HepG2 (cell line): Measurements from ENCODE around the gene ZNF181. TPM values are rescaled to one million over a fixed set of nuclear protein-coding genes. Genes with fewer than 3 reads are reported as not detected.
"Not testable (repeated sequence)": the region's sequence is repeated elsewhere in the genome, so short reads cannot be mapped to it uniquely, and the experiment has no call there.

Experiments used
- ATAC-seq: fragments of 200-7000 bp; cut with Tn5 transposase; 3 replicates; pipeline ENCODE4 v1.9.1; 2020; ENCODE audit warnings: mild to moderate bottlenecking, moderate library complexity
- BruUV-seq: library from RNA; stranded (reverse); fragments of 400-500 nt; replicated peaks from 2 replicates; lab custom pipeline; 2021; lab: Mats Ljungman, UMichigan
- CTCF ChIA-PET: fragments of 300-600 bp; formaldehyde crosslinking; extraction: SDS; loops from one replicate; lab custom pipeline; 2021; ENCODE audit warnings: low total read pairs, inconsistent platforms, low intra/inter-chr PET ratio; lab: Yijun Ruan, JAX
- POLR2A ChIA-PET: fragments of 350-600 bp; sonication (Branson Sonifier 250); formaldehyde crosslinking; loops from one replicate; lab custom pipeline; 2020; ENCODE audit warnings: antibody characterized with exemption, inconsistent platforms; lab: Yijun Ruan, JAX
- DNase-seq: peaks from one replicate; pipeline ENCODE4 v3.0.0-alpha.2; 2015; ENCODE audit warnings: low spot score
- FAIRE-seq: peaks from 3 replicates; lab custom pipeline; 2011; peaks lifted over from hg19 to GRCh38; lab: Jason Lieb, UNC
- H2AFZ ChIP-seq: one replicate; pipeline ENCODE4 v1.6.1; 2011; ENCODE audit warnings: low read length, inconsistent platforms
- H3K27ac ChIP-seq: fragments of 300-600 bp; 3 replicates; pipeline ENCODE4 v1.8.0; 2011; ENCODE audit warnings: mixed run types, mild to moderate bottlenecking, mixed read lengths, low read length, inconsistent platforms; ENCODE audit not compliant: insufficient read depth; ENCODE audit errors: extremely low read length
- H3K27me3 ChIP-seq, 2 experiments: fragments of 200-600 bp in 1 of 2; 2 replicates in 1 of 2; 3 replicates in 1 of 2; pipeline versions ENCODE4 v1.6.0 to v1.8.0; 2011; ENCODE audit warnings: low read length in 2 of 2, mild to moderate bottlenecking in 2 of 2, moderate library complexity in 2 of 2, inconsistent platforms in 1 of 2; ENCODE audit not compliant: insufficient read depth in 2 of 2, control insufficient read depth in 1 of 2
- H3K36me3 ChIP-seq, 2 experiments: fragments of 200-600 bp in 1 of 2; replicated peaks in 1 of 2; 2 replicates in 1 of 2; 3 replicates in 1 of 2; pipeline versions ENCODE4 v1.5.1 to v1.8.0; 2011; ENCODE audit warnings: low read length in 2 of 2, inconsistent platforms in 1 of 2; ENCODE audit not compliant: insufficient read depth in 2 of 2, control insufficient read depth in 1 of 2
- H3K4me1 ChIP-seq: 2 replicates; pipeline ENCODE4 v1.5.1; 2012; ENCODE audit warnings: low read length, inconsistent platforms; ENCODE audit not compliant: insufficient read depth
- H3K4me2 ChIP-seq: 2 replicates; pipeline ENCODE4 v1.6.0; 2011; ENCODE audit warnings: low read depth, low read length, inconsistent platforms
- H3K4me3 ChIP-seq, 3 experiments: fragments of 200-600 bp in 1 of 3; sonication (generic), shearing (Covaris generic) in 1 of 3; replicated peaks in 1 of 3; 2 replicates each; pipeline ENCODE4 v1.5.1; 2011 to 2016; ENCODE audit warnings: low read length in 3 of 3, inconsistent platforms in 2 of 3, low read depth in 2 of 3, mild to moderate bottlenecking in 2 of 3, control low read depth in 1 of 3, mixed read lengths in 1 of 3; ENCODE audit not compliant: insufficient read depth in 1 of 3
- H3K79me2 ChIP-seq: one replicate; pipeline ENCODE4 v1.6.1; 2011; ENCODE audit warnings: low read length, inconsistent platforms; ENCODE audit not compliant: insufficient read depth
- H3K9ac ChIP-seq: 2 replicates; pipeline ENCODE4 v1.6.0; 2011; ENCODE audit warnings: mild to moderate bottlenecking, low read depth, low read length, inconsistent platforms; ENCODE audit not compliant: insufficient read depth
- H3K9me3 ChIP-seq: 2 replicates; pipeline ENCODE4 v1.5.1; 2012; ENCODE audit warnings: mild to moderate bottlenecking, low read length
- H4K20me1 ChIP-seq: 2 replicates; pipeline ENCODE4 v1.6.0; 2011; ENCODE audit warnings: inconsistent platforms, mild to moderate bottlenecking, low read length, moderate library complexity; ENCODE audit not compliant: insufficient read depth
- BHLHE40 ChIP-seq: IDR thresholded peaks from 2 replicates; pipeline ENCODE4 v1.6.1; 2011; ENCODE audit warnings: low read length, improper control_type of control experiment
- CENPX ChIP-seq: sonication (generic); formaldehyde crosslinking; IDR thresholded peaks from 2 replicates; pipeline ENCODE4 v1.9.0; 2021; ENCODE audit warnings: mild to moderate bottlenecking, missing genetic modification reagents, moderate library complexity
- PHF8 ChIP-seq: sonication (generic); formaldehyde crosslinking; IDR thresholded peaks from 2 replicates; pipeline ENCODE4 v1.5.0; 2020; ENCODE audit warnings: missing genetic modification reagents
- ZHX2 ChIP-seq, 2 experiments: sonication (generic) in 1 of 2; formaldehyde crosslinking in 1 of 2; IDR thresholded peaks; 2 replicates each; pipeline versions ENCODE4 v1.6.1 to v1.9.0; 2014 to 2022; ENCODE audit warnings: antibody characterized with exemption in 1 of 2, borderline replicate concordance in 1 of 2, inconsistent platforms in 1 of 2, low read depth in 1 of 2, missing genetic modification reagents in 1 of 2
- ZNF292 ChIP-seq: sonication (generic); formaldehyde crosslinking; IDR thresholded peaks from 2 replicates; pipeline ENCODE4 v1.8.1; 2022; ENCODE audit warnings: mild to moderate bottlenecking, low read depth, missing genetic modification reagents, borderline replicate concordance
- ZNF678 ChIP-seq: sonication (generic); formaldehyde crosslinking; IDR thresholded peaks from 2 replicates; pipeline ENCODE4 v1.4.0; 2020; ENCODE audit warnings: mild to moderate bottlenecking, missing genetic modification reagents
- ZNF709 ChIP-seq: sonication (generic); formaldehyde crosslinking; IDR thresholded peaks from 2 replicates; pipeline ENCODE4 v1.5.0; 2020; ENCODE audit warnings: mild to moderate bottlenecking, missing genetic modification reagents
- WGBS: methylation state at CpG from one replicate; pipeline ENCODE4 v1.1.6; 2017; ENCODE audit warnings: low lambda C conversion rate; 5-methylcytosine and 5-hydroxymethylcytosine counted together
- in situ Hi-C: cut with HindIII; loops from 2 replicates; pipeline ENCODE4 v1.10.0; 2017; ENCODE audit warnings: low pct_unique_long_range_greater_than_20kb; ENCODE audit not compliant: extremely low pct_ligation_motif_present
- intact Hi-C: fragments of 100-400 bp; cut with micrococcal nuclease; formaldehyde crosslinking; loops from one replicate; pipeline ENCODE4 v1.10.0; 2022; ENCODE audit not compliant: unreplicated experiment
- polyA plus RNA-seq, 8 experiments: library from polyadenylated mRNA; depleted of rRNA in 3 of 8; stranded (reverse) in 7 of 8; unstranded in 1 of 8; fragments of >200 nt; fragmentation: Illumina TruSeq in 4 of 8; extraction: Trizol in 4 of 8; gene quantifications; 2 replicates each; pipeline versions ENCODE4 v1.2.1 to v1.2.3, GENCODE V29; 2011 to 2016; ENCODE audit warnings: low read depth in 4 of 8, missing spikeins in 1 of 8, mixed read lengths in 1 of 8; ENCODE audit not compliant: insufficient read depth in 1 of 8
- total RNA-seq, 5 experiments: library from RNA; depleted of rRNA; stranded (reverse); fragments of >200 nt; fragmentation: Illumina TruSeq; extraction: Trizol; gene quantifications; 2 replicates each; pipeline ENCODE4 v1.2.3, GENCODE V29; 2016; ENCODE audit warnings: low read depth in 1 of 5
- TF ChIP-seq, protein P1 (sequence below): IDR thresholded peaks from 2 replicates; pipeline ENCODE4 v1.6.1; 2016; ENCODE audit warnings: control low read depth

Gene ZNF181
- total and polyA plus RNA-seq, 2 of the 13 experiments (the other 11 are each of a cell fraction or from before 2014, with no cell fraction given), result 10.6 to 15.5 TPM

DNA sequence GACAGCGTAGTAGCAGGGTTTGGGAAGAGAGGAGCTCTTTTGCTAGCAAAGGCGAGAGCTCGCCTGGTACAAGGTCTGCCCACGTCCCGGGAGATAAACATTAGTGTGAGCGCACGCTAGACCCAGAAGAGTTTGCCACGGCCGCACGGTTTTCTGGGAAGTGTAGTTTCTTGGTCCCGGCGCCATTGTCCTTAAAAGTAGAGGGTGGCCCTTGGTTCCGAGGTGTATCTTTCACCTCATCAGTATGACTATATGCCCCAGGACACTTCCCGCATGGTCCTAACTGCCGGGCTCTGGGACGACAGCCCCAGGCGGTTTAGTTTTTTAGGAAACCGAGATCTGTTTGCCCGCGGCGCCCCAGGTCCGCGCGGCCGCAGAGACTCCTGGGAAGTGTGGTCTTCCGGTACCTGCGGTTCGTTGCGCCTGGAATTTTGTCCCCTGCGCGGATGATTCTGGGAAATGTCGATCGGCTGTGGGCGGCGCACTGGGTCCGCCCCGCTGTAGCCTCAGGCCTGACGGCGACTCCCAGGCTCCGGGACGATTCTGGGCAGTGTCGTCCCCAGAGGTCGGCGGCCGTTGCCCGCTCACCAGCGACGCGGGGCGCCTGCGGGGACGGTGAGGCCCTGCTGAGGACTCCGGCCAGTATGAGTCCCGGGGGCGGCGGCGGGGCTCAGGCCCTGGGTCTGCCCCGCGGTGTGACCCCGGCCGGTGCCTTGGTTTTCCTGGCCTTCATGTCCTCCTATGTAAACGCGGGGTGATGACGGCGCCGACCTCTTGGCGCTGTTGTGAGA, at the start of gene ZNF181 (continued):
- TF ChIP-seq PHF8 (CRISPR knock-in tag), result peak; percentile 96
- 0 out of 2 replicates have a peak, but pooled peaks have one; percentile 6 for TF ChIP-seq BHLHE40
- peak; percentile 87 for TF ChIP-seq ZNF709

DNA sequence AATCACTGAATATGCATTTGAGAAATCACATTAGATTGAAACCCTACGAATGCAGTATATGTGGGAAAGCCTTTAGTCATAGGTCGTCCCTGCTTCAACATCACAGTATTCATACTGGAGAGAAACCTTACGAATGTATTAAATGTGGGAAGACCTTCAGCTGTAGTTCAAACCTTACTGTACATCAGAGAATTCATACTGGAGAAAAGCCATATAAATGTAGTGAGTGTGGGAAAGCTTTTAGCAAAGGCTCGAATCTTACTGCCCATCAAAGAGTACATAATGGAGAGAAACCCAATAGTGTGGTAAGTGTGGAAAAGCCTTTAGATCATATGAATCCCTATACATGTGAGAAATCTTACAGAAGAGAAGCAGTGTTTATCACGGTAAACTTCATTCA, 48.8 kb upstream of the ZNF181 start:
- WGBS, result 58% methylated on average over 5 of the region's 5 CpGs
- H3K79me2 ChIP-seq, H3K36me3 ChIP-seq, in situ Hi-C loops, intact Hi-C loops, H3K27ac ChIP-seq, H3K27me3 ChIP-seq, FAIRE-seq, H3K4me3 ChIP-seq, DNase-seq, ATAC-seq, H4K20me1 ChIP-seq, POLR2A ChIA-PET, CTCF ChIA-PET, BruUV-seq, H2AFZ ChIP-seq, H3K9ac ChIP-seq, H3K4me2 ChIP-seq: not testable (repeated sequence)
- Histone ChIP-seq H3K4me1 (peaks cover 15% of the 10 kb centered on the region), H3K9me3 (peaks cover 14% of the 10 kb centered on the region)

- no peak overlapping the region for H3K27ac ChIP-seq
- ATAC-seq (no peak), FAIRE-seq (no peak), DNase-seq (no peak)
- WGBS, result 43% methylated on average over 5 of the region's 5 CpGs
- CTCF ChIA-PET, result no interaction called here
- intact Hi-C loops, result no loop called here
- POLR2A ChIA-PET, result interaction anchor here (1.7 kb wide), 1 partner anchor 13 kb away, joined by 4 read pairs; no protein-coding TSS in a partner anchor
- H3K4me3 ChIP-seq, result no peak overlapping the region
- H2AFZ ChIP-seq, result no peak overlapping the region
- no peaks in the 10 kb centered on the region for H3K36me3 ChIP-seq
- no peak overlapping the region for H3K4me2 ChIP-seq
- peaks cover 15% of the 10 kb centered on the region for H3K4me1 ChIP-seq
- in situ Hi-C loops, result no loop called here
- H4K20me1 ChIP-seq, result no peaks in the 10 kb centered on the region
- no peaks in the 10 kb centered on the region; a peak in 1 of 5 replicates for H3K27me3 ChIP-seq
- BruUV-seq, result no TSS peak
- H3K9ac ChIP-seq, result no peak overlapping the region
- no peaks in the 10 kb centered on the region for H3K79me2 ChIP-seq
- H3K9me3 ChIP-seq, result peaks cover 14% of the 10 kb centered on the region
- TF ChIP-seq ZNF678 (CRISPR knock-in tag) (no peak), CENPX (no peak), ZHX2 (IDR thresholded peaks at IDR 0.05; ENCODE audit: low read depth) (no peak), ZHX2 (CRISPR knock-in tag; IDR thresholded peaks at IDR 0.05; ENCODE audit: borderline replicate concordance) (no peak), ZNF292 (CRISPR knock-in tag) (no peak)
- TF ChIP-seq, protein P1, sequence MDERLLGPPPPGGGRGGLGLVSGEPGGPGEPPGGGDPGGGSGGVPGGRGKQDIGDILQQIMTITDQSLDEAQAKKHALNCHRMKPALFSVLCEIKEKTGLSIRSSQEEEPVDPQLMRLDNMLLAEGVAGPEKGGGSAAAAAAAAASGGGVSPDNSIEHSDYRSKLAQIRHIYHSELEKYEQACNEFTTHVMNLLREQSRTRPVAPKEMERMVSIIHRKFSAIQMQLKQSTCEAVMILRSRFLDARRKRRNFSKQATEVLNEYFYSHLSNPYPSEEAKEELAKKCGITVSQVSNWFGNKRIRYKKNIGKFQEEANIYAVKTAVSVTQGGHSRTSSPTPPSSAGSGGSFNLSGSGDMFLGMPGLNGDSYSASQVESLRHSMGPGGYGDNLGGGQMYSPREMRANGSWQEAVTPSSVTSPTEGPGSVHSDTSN (CRISPR knock-in tag), result no peak
Observed at GRCh38 chr19:34686455-34686854, 47.6 kb upstream of the ZNF181 start.
